Astrocyte (in vitro differentiated cells and primary cell): ENCODE results near the gene GARIN5B. TPM values are rescaled to one million over a fixed set of nuclear protein-coding genes. Genes with fewer than 3 reads are reported as not detected.

Source experiments
- DNase-seq: peaks from one replicate; pipeline ENCODE4 v3.0.0-alpha.2; 2010; ENCODE audit warnings: low read depth
- FAIRE-seq: peaks from 2 replicates; lab custom pipeline; 2011; peaks lifted over from hg19 to GRCh38; lab: Jason Lieb, UNC
- H2AFZ ChIP-seq: 2 replicates; pipeline ENCODE4 v1.6.0; 2012; ENCODE audit warnings: low read depth, low read length, inconsistent platforms
- H3K27ac ChIP-seq: 2 replicates; pipeline ENCODE4 v1.5.1; 2011; ENCODE audit warnings: low read depth, low read length, inconsistent platforms
- H3K27me3 ChIP-seq: 2 replicates; pipeline ENCODE4 v1.6.0; 2011; ENCODE audit warnings: low read length, inconsistent platforms; ENCODE audit not compliant: insufficient read depth
- H3K36me3 ChIP-seq: 2 replicates; pipeline ENCODE4 v1.5.1; 2011; ENCODE audit warnings: low read length, inconsistent platforms; ENCODE audit not compliant: insufficient read depth
- H3K4me1 ChIP-seq: 2 replicates; pipeline ENCODE4 v1.5.1; 2011; ENCODE audit warnings: low read length, inconsistent platforms; ENCODE audit not compliant: insufficient read depth
- H3K4me2 ChIP-seq: 2 replicates; pipeline ENCODE4 v1.6.0; 2012; ENCODE audit warnings: low read length, inconsistent platforms
- H3K4me3 ChIP-seq: 2 replicates; pipeline ENCODE4 v1.5.1; 2011; ENCODE audit warnings: low read depth, mild to moderate bottlenecking, low read length, inconsistent platforms; ENCODE audit not compliant: insufficient read depth
- H3K79me2 ChIP-seq: 2 replicates; pipeline ENCODE4 v1.6.0; 2012; ENCODE audit warnings: mild to moderate bottlenecking, low read length, inconsistent platforms; ENCODE audit not compliant: insufficient read depth
- H3K9ac ChIP-seq: 2 replicates; pipeline ENCODE4 v1.6.0; 2012; ENCODE audit warnings: mild to moderate bottlenecking, low read length, inconsistent platforms
- H3K9me3 ChIP-seq: 2 replicates; pipeline ENCODE4 v1.5.1; 2012; ENCODE audit warnings: low read depth, mild to moderate bottlenecking, low read length, inconsistent platforms; ENCODE audit not compliant: insufficient read depth
- H4K20me1 ChIP-seq: 2 replicates; pipeline ENCODE4 v1.6.0; 2012; ENCODE audit warnings: low read length, inconsistent platforms; ENCODE audit not compliant: insufficient read depth
- H3K27ac Mint-ChIP-seq: one replicate; pipeline ENCODE4 v1.8.0; 2021; ENCODE audit warnings: mild to moderate bottlenecking, mixed read lengths; ENCODE audit not compliant: unreplicated experiment
- H3K27me3 Mint-ChIP-seq: one replicate; pipeline ENCODE4 v1.8.0; 2021; ENCODE audit warnings: low read depth, mixed read lengths; ENCODE audit not compliant: unreplicated experiment
- H3K36me3 Mint-ChIP-seq: one replicate; pipeline ENCODE4 v1.8.0; 2021; ENCODE audit warnings: low read depth, mixed read lengths; ENCODE audit not compliant: unreplicated experiment
- H3K4me1 Mint-ChIP-seq: one replicate; pipeline ENCODE4 v1.8.0; 2021; ENCODE audit warnings: low read depth, mixed read lengths; ENCODE audit not compliant: unreplicated experiment
- H3K4me3 Mint-ChIP-seq: one replicate; pipeline ENCODE4 v1.8.0; 2021; ENCODE audit warnings: mild to moderate bottlenecking, moderate library complexity, mixed read lengths; ENCODE audit not compliant: unreplicated experiment
- H3K9me3 Mint-ChIP-seq: one replicate; pipeline ENCODE4 v1.8.0; 2021; ENCODE audit warnings: mild to moderate bottlenecking, mixed read lengths; ENCODE audit not compliant: unreplicated experiment
- EZH2 ChIP-seq: IDR thresholded peaks from 2 replicates; pipeline ENCODE4 v1.6.1; 2012; ENCODE audit warnings: mild to moderate bottlenecking, low read length, inconsistent platforms; ENCODE audit not compliant: insufficient read depth
- total RNA-seq: library from RNA; stranded (reverse); gene quantifications from 2 replicates; pipeline ENCODE4 v1.2.1, GENCODE V29; 2021
- TF ChIP-seq, protein P1 (sequence below): IDR thresholded peaks from 2 replicates; pipeline ENCODE4 v1.5.1; 2011; ENCODE audit warnings: low read depth, mild to moderate bottlenecking, inconsistent platforms, low read length, moderate library complexity; ENCODE audit not compliant: insufficient read depth

Gene GARIN5B
- total RNA-seq, 1 donor from 2014 or later, result 0.20 TPM

DNA sequence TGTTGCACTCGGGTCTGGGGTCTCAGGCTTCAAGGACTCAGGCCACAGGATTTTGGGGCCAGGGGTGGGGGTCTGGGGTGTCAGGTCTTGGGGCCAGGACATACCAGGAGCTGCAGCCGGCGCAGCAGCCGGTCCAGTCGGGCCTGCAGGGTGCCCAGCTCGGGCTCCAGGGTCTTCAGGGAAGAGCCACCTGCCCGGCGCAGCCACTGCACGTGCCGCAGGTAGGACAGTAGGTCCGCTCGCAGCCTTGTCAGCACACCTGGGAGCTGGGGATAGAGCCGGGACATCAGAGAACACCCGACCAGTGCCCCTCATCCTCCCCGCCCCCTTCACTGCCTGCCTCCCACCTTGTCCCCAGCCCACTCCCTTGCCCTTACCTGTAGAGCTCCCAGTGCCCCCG is 5.0 kb upstream of the GARIN5B start:
- Mint-ChIP-seq H3K27ac (no peak overlapping the region), H3K4me1 (peaks cover 25% of the 10 kb centered on the region), H3K27me3 (no peaks in the 10 kb centered on the region), H3K36me3 (peaks cover 12% of the 10 kb centered on the region), H3K9me3 (no peaks in the 10 kb centered on the region), H3K4me3 (peak overlapping the region; percentile 83)
- H3K4me2 ChIP-seq, result peak overlapping the region; percentile 97
- H3K4me3 ChIP-seq, result peak overlapping the region; percentile 72
- no peak for TF ChIP-seq EZH2
- TF ChIP-seq, protein P1, sequence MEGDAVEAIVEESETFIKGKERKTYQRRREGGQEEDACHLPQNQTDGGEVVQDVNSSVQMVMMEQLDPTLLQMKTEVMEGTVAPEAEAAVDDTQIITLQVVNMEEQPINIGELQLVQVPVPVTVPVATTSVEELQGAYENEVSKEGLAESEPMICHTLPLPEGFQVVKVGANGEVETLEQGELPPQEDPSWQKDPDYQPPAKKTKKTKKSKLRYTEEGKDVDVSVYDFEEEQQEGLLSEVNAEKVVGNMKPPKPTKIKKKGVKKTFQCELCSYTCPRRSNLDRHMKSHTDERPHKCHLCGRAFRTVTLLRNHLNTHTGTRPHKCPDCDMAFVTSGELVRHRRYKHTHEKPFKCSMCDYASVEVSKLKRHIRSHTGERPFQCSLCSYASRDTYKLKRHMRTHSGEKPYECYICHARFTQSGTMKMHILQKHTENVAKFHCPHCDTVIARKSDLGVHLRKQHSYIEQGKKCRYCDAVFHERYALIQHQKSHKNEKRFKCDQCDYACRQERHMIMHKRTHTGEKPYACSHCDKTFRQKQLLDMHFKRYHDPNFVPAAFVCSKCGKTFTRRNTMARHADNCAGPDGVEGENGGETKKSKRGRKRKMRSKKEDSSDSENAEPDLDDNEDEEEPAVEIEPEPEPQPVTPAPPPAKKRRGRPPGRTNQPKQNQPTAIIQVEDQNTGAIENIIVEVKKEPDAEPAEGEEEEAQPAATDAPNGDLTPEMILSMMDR, result no peak
- H3K4me1 ChIP-seq, result peaks cover 29% of the 10 kb centered on the region
- no peak overlapping the region for H2AFZ ChIP-seq
- no peak for DNase-seq
- H3K79me2 ChIP-seq, result peaks cover 31% of the 10 kb centered on the region
- no peak for FAIRE-seq
- no peaks in the 10 kb centered on the region for H3K27me3 ChIP-seq
- peak overlapping the region; percentile 88 for H3K9ac ChIP-seq
- no peak overlapping the region for H3K27ac ChIP-seq
- H3K36me3 ChIP-seq, result peaks cover 14% of the 10 kb centered on the region
- no peaks in the 10 kb centered on the region for H3K9me3 ChIP-seq
- H4K20me1 ChIP-seq, result peaks cover 36% of the 10 kb centered on the region

DNA sequence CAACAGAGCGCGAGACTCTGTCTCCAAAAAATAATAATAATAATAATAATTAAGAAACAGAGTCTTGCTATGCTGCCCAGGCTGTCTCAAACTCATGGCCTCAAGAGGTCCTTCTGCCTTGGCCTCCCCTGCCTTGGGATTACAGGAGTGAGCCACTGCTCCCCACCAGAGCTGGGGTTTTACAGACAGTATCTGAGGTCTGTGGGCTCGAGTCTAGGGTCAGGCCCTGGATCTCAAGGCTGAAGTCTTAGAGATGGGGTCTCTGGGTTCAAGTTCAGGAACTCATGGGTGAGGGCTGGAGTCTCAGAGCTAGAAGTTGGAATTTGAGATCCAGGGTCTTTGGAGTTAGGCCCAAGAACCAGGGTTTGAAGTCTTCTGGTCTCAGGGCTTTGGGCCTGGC is 3.7 kb upstream of the GARIN5B start:
- H3K9ac ChIP-seq, result no peak overlapping the region
- Mint-ChIP-seq H3K27ac (peak overlapping the region; percentile 74), H3K4me3 (peak overlapping the region; percentile 58), H3K4me1 (peaks cover 21% of the 10 kb centered on the region), H3K27me3 (no peaks in the 10 kb centered on the region), H3K9me3 (no peaks in the 10 kb centered on the region), H3K36me3 (peaks cover 12% of the 10 kb centered on the region)
- H3K4me2 ChIP-seq, result no peak overlapping the region
- no peak overlapping the region for H3K27ac ChIP-seq
- peaks cover 16% of the 10 kb centered on the region for H3K4me1 ChIP-seq
- no peak for DNase-seq
- peaks cover 14% of the 10 kb centered on the region for H3K36me3 ChIP-seq
- H3K79me2 ChIP-seq, result peaks cover 31% of the 10 kb centered on the region
- H2AFZ ChIP-seq, result no peak overlapping the region
- TF ChIP-seq, protein P1, result no peak
- no peak for TF ChIP-seq EZH2
- H4K20me1 ChIP-seq, result peaks cover 36% of the 10 kb centered on the region
- H3K9me3 ChIP-seq, result no peaks in the 10 kb centered on the region
- FAIRE-seq, result no peak
- no peaks in the 10 kb centered on the region for H3K27me3 ChIP-seq
- H3K4me3 ChIP-seq, result no peak overlapping the region

DNA sequence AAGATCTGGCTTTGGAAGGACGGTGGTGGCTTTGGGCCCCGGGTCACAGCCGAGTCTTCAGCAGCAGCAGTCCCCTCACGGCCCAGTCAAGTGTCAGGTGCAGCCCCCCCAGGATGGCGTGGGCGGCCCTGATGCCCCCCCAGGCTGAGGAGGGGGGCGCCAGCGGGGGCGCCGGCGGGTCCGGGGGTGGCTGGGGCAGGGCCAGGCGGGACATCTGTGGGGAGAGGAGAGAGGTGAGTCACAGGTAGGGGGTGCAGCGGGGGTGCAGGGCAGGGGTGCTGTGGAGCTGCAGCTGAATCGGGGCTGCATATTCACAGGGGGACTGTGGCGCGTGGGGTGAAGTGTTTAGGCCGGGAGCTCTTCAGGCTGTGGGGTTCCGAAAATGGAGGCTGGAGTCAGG is 2.9 kb upstream of the GARIN5B start:
- Histone ChIP-seq H3K79me2 (peaks cover 31% of the 10 kb centered on the region), H3K4me1 (peaks cover 13% of the 10 kb centered on the region), H4K20me1 (peaks cover 36% of the 10 kb centered on the region), H3K4me3 (no peak overlapping the region), H3K9ac (no peak overlapping the region), H3K9me3 (no peaks in the 10 kb centered on the region), H3K27ac (no peak overlapping the region), H2AFZ (no peak overlapping the region), H3K27me3 (no peaks in the 10 kb centered on the region), H3K4me2 (no peak overlapping the region), H3K36me3 (peaks cover 14% of the 10 kb centered on the region)
- TF ChIP-seq EZH2, result no peak
- TF ChIP-seq, protein P1, result no peak
- Mint-ChIP-seq H3K27ac (peak overlapping the region; percentile 58), H3K9me3 (no peaks in the 10 kb centered on the region), H3K36me3 (peaks cover 12% of the 10 kb centered on the region), H3K27me3 (no peaks in the 10 kb centered on the region), H3K4me1 (peaks cover 18% of the 10 kb centered on the region), H3K4me3 (no peak overlapping the region)
- DNase-seq (no peak), FAIRE-seq (no peak)
